GM20431 (cell line): ENCODE results near the gene CPA1.

Experiments
- in situ Hi-C: fragments of 300-500 bp; cut with MseI, MboI; formaldehyde crosslinking; loops from one replicate; pipeline ENCODE4 v1.15.0; 2020; ENCODE audit warnings: low sequenced_read_pairs; ENCODE audit not compliant: unreplicated experiment

Gene CPA1

GRCh38 chr7:130379921-130380860 lies at the start of gene CPA1:
Gene CPA1 (plus strand): TSS chr7:130380494. CDS start chr7:130380521, 27 bp downstream.
- in situ Hi-C loops = no loop called here

GRCh38 chr7:130332259-130333053 lies 47.8 kb upstream of the CPA1 start:
- in situ Hi-C loops = no loop called here

GRCh38 chr7:130333832-130334231 lies 46.5 kb upstream of the CPA1 start:
- in situ Hi-C loops = no loop called here

GRCh38 chr7:130334274-130334673 lies 46.0 kb upstream of the CPA1 start:
- in situ Hi-C loops = no loop called here

GRCh38 chr7:130337410-130337971 lies 42.8 kb upstream of the CPA1 start:
- in situ Hi-C loops = no loop called here

- in situ Hi-C loops = no loop called here
These were observed 42.1 kb upstream of the CPA1 start for GRCh38 chr7:130338233-130338632.

- in situ Hi-C loops = no loop called here
These were observed 38.4 kb upstream of the CPA1 start for GRCh38 chr7:130341882-130342281.

- in situ Hi-C loops = no loop called here
These were observed 37.5 kb upstream of the CPA1 start for GRCh38 chr7:130342701-130343380.

GRCh38 chr7:130344271-130344866 lies 35.9 kb upstream of the CPA1 start, which contains the start of gene CPA5:
Gene CPA5 (plus strand): TSS chr7:130344816. CDS start chr7:130346486, 1,670 bp downstream.
- in situ Hi-C loops = no loop called here

GRCh38 chr7:130345136-130345535 lies 35.2 kb upstream of the CPA1 start:
- in situ Hi-C loops = no loop called here

- in situ Hi-C loops = no loop called here
These were observed 34.6 kb upstream of the CPA1 start for GRCh38 chr7:130345725-130346124.

- in situ Hi-C loops = no loop called here
These were observed 34.0 kb upstream of the CPA1 start for GRCh38 chr7:130346177-130346905.

GRCh38 chr7:130346941-130347340 lies 33.4 kb upstream of the CPA1 start:
- in situ Hi-C loops = no loop called here

- in situ Hi-C loops = no loop called here
These were observed 30.1 kb upstream of the CPA1 start for GRCh38 chr7:130349911-130350782.

GRCh38 chr7:130350945-130351790 lies 29.1 kb upstream of the CPA1 start:
- in situ Hi-C loops = no loop called here

GRCh38 chr7:130351791-130352090 lies 28.6 kb upstream of the CPA1 start:
- in situ Hi-C loops = no loop called here
